ENCODE measurements around the gene CAST.
A peak's percentile ranks its signal among the peaks of the same experiment; 100 is the strongest.
"Not testable (repeated sequence)": the region's sequence is repeated elsewhere in the genome, so short reads cannot be mapped to it uniquely, and the experiment has no call there.

CAST gene, protein sequence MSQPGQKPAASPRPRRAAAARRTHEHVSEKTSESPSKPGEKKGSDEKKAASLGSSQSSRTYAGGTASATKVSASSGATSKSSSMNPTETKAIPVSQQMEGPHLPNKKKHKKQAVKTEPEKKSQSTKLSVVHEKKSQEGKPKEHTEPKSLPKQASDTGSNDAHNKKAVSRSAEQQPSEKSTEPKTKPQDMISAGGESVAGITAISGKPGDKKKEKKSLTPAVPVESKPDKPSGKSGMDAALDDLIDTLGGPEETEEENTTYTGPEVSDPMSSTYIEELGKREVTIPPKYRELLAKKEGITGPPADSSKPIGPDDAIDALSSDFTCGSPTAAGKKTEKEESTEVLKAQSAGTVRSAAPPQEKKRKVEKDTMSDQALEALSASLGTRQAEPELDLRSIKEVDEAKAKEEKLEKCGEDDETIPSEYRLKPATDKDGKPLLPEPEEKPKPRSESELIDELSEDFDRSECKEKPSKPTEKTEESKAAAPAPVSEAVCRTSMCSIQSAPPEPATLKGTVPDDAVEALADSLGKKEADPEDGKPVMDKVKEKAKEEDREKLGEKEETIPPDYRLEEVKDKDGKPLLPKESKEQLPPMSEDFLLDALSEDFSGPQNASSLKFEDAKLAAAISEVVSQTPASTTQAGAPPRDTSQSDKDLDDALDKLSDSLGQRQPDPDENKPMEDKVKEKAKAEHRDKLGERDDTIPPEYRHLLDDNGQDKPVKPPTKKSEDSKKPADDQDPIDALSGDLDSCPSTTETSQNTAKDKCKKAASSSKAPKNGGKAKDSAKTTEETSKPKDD

DNA sequence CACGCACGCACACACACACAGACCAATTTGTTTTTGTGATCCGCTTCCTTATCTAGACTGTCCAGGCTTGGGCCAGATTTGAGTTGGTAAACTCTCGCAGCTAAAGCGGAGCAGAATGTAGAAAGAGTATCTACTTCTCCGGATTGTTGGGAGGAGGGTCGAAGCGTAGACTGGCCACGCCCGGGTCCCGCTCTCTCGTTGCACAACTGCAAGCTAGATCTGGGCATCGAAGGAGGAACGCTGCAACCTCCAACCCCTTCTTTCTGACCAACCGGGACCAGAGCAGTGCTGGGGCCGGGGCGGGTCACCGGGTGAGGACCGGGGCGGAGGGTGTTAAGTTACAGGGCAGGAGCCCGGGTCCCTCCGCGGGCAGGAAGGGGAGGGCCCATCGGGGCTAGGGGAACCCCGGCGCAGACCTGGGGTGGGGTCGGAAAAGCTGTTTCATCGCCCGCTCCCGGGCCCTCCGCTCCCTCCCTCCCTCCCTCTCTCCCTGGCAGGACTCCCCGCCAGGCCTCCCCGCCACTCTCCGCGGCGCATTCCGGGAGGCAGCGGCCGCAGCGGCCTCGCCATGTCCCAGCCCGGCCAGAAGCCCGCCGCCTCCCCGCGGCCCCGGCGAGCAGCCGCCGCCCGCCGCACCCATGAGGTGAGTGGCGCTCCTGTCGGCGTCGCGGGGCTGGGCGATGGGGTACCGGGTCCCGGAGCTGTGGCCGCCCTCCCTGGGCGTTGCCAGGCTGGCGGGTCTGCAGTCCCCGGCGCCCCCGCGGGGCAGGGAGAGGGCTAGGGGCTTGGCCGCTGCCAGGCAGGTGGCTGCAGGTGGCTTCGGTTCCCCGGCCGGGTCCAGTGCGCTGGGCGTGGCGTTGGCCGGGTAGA lies at the start of gene CAST:
Gene CAST, plus strand, starts transcription at position 522 of the 870 bp plus-strand sequence. Its CDS starts 47 bp downstream, at position 569.
- DNase-seq (ENCODE audit: low read depth, low spot score), result no peak

GRCh38 chr5:96614110-96614691 lies 48.0 kb upstream of the CAST start:
- DNase-seq (ENCODE audit: low read depth, low spot score), result peak; percentile 82
- peak overlapping the region; percentile 75 for H3K27ac ChIP-seq

More for the DNA sequence above, at the start of gene CAST:
- H3K27ac ChIP-seq, result peak within 1 kb of the TSS; percentile 98

DNA sequence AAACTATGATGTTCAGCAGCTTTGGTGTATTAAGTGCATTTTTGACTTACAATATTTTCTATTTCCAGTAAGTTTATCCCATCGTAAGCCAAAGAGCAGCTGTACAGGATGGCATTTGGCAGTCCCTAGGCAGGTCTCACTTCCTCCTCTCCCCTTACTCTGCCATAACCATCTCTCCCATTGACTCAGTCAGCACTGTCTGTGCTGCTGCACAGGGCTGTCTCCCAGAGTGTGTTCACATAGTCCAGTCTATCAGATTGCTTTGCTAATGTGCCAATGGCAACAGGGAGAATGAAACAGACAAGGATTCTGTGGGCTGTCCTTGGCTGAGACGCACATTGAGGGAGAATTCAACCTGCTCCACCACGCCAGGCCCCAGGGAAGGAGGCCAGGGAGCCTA lies 47.0 kb upstream of the CAST start:
- no peak for DNase-seq (ENCODE audit: low read depth, low spot score)

GRCh38 chr5:96616801-96617200 lies 45.4 kb upstream of the CAST start:
- peak; percentile 58 for DNase-seq (ENCODE audit: low read depth, low spot score)
- H3K27ac ChIP-seq, result peak overlapping the region; percentile 52

More for the DNA sequence above, 47.0 kb upstream of the CAST start:
- peak overlapping the region; percentile 75 for H3K27ac ChIP-seq

DNA sequence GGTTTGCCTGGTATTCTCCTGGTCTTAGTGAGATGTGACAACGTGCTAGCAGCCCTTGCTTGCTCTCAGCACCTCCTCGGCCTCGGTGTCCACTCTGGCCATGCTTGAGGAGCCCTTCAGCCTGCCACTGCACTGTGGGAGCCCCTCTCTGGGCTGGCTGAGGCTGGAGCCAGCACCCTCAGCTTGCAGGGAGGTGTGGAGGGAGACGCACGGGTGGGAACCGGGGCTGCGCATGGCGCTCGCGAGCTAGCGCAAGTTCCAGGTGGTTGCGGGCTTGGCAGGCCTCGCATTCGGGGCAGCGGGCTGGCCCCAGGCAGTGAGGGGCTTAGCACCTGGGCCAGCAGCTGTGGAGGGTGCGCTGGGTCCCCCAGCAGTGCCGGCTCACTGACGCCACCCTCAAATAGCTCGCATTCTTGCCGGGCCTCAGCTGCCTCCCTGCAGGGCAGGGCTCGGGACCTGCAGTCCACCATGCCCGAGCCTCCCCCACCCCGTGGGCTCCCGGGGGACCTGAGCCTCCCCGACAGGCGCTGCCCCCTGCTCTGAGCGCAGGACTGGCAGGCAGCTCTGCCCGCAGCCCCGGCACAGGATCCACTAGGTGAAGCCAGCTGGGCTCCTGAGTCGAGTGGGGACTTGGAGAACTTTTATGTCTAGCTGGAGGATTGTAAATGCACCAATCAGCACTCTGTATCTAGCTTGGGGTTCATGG lies 43.7 kb upstream of the CAST start:
- not testable (repeated sequence) for DNase-seq (ENCODE audit: low read depth, low spot score); H3K27ac ChIP-seq

GRCh38 chr5:96619946-96620345 lies 42.2 kb upstream of the CAST start:
- H3K27ac ChIP-seq, result no peak overlapping the region
- no peak for DNase-seq (ENCODE audit: low read depth, low spot score)

- no peak for DNase-seq (ENCODE audit: low read depth, low spot score)
- no peak overlapping the region for H3K27ac ChIP-seq
Measured at GRCh38 chr5:96624596-96624995, 37.6 kb upstream of the CAST start.

DNA sequence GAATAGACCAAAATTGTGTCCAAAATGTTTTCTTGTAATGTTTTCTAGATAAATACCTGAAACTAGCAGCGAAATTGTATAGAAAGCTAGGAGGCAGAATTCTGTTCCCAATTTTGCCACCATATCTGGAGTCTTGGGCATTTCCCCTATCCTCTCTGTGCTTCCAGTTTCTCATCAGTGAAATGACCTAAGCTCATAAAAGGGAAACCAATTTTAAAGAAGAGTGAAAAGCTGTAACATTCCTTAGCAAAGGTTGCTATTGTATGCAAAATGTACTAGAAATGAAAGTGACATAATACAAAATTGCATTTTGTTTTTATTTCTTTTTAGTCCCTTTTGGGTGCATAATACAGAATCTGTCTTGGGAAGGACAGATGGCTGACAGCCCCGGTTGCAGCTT lies 36.8 kb upstream of the CAST start:
- DNase-seq (ENCODE audit: low read depth, low spot score), result no peak
- no peak overlapping the region for H3K27ac ChIP-seq

- no peak for DNase-seq (ENCODE audit: low read depth, low spot score)
- peak overlapping the region; percentile 86 for H3K27ac ChIP-seq
Measured at GRCh38 chr5:96626956-96627355, 35.2 kb upstream of the CAST start.

GRCh38 chr5:96627792-96628398 lies 34.3 kb upstream of the CAST start:
- peak overlapping the region; percentile 86 for H3K27ac ChIP-seq
- no peak for DNase-seq (ENCODE audit: low read depth, low spot score)

DNA sequence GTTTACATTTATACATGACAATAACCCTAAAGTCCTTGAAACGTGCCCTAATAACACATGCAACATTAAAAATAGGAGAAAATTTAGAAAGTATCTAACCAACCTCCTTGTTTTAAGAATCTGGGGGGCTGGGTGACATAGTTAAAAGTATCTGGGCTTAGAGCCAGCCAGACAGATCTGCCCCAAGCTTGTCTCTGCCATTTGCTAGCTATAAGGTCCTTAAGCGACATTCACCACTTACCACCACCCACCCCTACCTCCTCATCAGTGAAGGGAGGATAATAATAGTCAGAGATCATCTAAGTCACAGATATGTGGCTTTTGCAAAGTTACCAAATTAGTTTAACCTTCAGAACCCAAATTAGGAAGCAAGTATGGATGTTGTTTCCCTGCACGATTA lies 33.8 kb upstream of the CAST start:
- peak overlapping the region; percentile 86 for H3K27ac ChIP-seq
- no peak for DNase-seq (ENCODE audit: low read depth, low spot score)

- H3K27ac ChIP-seq, result peak overlapping the region; percentile 86
- DNase-seq (ENCODE audit: low read depth, low spot score), result peak; percentile 99
Measured at GRCh38 chr5:96629774-96630173, 32.4 kb upstream of the CAST start.

DNA sequence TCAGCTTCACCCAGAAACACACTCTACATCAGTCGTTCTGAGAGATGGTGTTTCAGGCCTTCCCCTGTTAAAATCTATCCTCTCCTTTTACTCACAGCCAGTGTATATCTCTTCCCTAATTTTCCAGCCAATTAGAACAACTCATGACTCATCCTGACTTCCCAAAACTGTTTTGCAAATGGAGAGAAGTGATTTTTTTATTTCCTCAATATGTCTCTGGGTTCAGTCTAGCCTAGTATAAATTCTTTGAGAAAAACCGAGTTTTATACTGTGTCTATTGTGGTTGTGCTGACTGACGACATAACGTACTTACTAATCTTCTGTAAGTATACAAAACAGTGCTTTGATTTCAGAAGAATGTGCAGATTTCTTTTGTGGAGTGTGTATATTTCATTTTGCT lies 28.4 kb upstream of the CAST start:
- DNase-seq (ENCODE audit: low read depth, low spot score), result no peak
- H3K27ac ChIP-seq, result no peak overlapping the region

GRCh38 chr5:96634881-96635280 lies 27.3 kb upstream of the CAST start:
- no peak overlapping the region for H3K27ac ChIP-seq
- DNase-seq (ENCODE audit: low read depth, low spot score), result no peak

GRCh38 chr5:96636046-96636445 lies 26.1 kb upstream of the CAST start:
- DNase-seq (ENCODE audit: low read depth, low spot score), result no peak
- no peak overlapping the region for H3K27ac ChIP-seq

DNA sequence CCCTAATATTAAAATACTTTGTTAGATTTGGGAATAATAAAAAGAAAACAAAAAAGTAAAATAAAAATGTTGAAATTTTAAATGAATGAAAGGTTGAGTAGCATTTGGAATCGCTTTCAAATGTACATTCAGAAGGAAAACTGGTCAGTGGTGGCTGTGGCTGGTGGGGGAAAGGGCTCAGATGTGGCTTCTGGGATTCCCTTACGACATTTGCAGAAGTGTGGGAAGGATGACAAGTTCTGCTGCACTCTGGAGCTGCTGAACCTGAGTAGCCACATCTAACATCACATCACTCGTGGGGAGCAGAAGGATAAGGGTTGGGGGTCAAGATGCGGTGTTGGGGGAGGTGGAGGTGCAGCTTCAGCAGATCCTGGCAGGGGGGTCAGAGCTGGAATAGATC lies 25.6 kb upstream of the CAST start:
- DNase-seq (ENCODE audit: low read depth, low spot score), result no peak

DNA sequence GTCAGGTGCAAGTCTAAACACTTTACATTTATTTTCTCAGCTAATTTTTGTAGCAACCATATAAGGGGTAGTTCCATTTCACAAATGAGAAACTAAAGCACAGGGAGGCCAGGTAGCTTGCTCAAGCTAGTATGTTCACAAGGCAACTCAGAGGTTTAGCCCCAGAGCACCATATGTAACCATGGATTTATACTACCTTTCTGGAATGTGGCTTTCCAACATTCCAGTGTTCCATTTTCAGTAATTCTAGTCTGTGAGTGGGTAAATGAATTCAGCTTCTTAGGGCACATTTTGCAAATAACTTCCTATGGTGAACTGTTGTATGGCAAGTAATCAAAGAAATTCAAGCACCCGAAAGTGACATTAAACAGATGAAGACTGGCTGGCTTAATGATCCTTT lies 25.0 kb upstream of the CAST start:
- no peak overlapping the region for H3K27ac ChIP-seq
- no peak for DNase-seq (ENCODE audit: low read depth, low spot score)

More for the DNA sequence above, 25.6 kb upstream of the CAST start:
- no peak overlapping the region for H3K27ac ChIP-seq

DNA sequence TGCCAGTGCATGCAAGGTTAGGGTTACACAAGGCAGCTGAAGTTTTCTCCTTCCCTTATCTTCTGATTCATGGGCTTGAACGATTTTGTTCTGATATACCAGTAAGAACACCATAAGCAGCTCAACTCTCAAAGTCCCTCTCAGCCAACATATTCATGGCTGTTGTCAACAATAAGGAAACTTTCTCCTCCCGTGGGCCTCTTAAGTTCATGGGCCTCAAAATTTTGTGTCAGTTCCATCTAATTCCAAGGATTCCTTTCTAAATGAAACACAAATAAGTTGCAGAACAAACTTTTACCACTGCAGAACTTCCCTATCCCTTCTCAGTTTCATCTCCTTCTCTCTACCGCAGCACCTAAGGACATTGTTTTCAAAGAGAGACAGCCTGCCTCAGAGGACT lies 23.6 kb upstream of the CAST start:
- no peak for DNase-seq (ENCODE audit: low read depth, low spot score)
- H3K27ac ChIP-seq, result no peak overlapping the region

DNA sequence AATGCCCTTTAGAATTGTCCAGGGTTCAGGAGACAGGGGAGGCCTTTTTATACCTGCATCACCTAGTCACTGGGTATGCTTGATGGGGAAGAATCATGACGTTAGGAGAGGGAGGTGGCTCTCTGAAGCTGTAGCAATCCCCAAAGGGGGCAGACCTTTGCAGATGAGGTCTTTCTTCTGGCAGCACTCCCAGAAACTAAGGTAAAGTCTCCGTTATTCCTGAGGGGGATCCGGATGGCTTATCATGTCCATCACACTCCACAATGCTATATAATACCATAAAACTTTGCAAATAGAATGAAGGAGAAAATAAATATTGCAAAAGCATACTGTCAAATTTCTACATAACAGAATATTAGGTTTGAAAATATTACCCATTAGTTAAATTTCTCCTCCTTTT lies 21.5 kb upstream of the CAST start:
- no peak overlapping the region for H3K27ac ChIP-seq
- DNase-seq (ENCODE audit: low read depth, low spot score), result no peak

Measured in epithelial cell of prostate (primary cell).